ENCODE measurements around the gene CBX2.
A peak's percentile ranks its signal among the peaks of the same experiment; 100 is the strongest.

Gene CBX2

DNA sequence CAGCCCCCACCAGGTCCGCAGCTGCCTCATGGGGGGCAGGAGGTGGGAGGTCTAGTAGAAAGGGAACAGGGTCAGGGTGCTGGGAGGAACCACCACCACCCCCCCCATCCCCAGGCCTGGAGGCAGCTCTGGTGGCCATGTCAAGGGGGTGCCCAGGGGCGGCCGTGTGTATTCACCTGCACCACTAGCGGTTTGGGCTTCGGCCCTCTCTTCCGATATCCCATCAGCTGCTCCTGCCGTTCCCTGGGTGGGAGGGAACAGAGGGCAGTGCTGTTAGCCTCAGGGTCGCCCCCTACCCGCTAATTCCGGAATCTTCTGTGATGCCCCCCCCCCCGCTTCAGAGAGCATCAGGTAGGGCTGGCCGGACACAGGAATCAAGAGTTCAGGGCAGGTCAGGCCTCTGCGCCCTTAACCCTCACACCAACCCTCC lies 57.5 kb downstream of the CBX2 start:
- Histone ChIP-seq H3K9me3 (ENCODE audit: low read length) (peaks cover 9% of the 10 kb centered on the region), H3K27me3 (ENCODE audit: insufficient read depth, low read length) (peaks cover 7% of the 10 kb centered on the region), H3K4me3 (ENCODE audit: low read length) (no peak overlapping the region), H3K36me3 (ENCODE audit: insufficient read depth, low read length) (peaks cover 36% of the 10 kb centered on the region), H2AFZ (ENCODE audit: low read depth, low read length) (no peak overlapping the region), H3K4me1 (ENCODE audit: insufficient read depth, low read length) (peaks cover 44% of the 10 kb centered on the region)

DNA sequence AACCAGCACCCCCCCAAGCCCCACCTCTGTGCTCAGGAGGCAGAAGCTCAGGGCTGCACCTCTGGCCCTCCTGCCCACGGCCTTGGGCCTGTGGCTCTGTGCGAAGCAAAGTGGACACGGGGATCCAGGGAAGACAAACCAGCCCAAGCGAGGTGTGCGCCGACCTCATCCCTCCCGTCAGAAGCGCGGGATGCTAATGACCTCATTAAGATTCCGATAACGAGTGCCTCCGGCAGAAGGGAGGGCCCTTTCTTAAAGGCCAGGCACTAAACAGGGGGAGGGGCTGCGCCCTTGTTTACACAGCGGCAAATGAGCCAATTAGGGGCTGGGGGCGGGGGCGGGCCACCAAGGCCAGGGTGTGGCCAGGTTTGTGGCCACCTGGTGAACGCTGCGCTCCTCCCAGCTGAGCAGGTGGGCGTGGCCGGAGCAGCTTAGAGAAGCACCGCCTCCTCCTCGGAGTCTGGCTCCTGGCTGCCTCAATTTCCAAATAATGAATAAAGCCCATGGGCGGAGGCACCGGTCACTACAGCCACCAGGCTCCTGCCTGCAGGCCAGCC lies 58.1 kb downstream of the CBX2 start:
- no peak overlapping the region for H3K4me3 ChIP-seq (ENCODE audit: low read length)
- H3K36me3 ChIP-seq (ENCODE audit: insufficient read depth, low read length), result peaks cover 36% of the 10 kb centered on the region
- H3K4me1 ChIP-seq (ENCODE audit: insufficient read depth, low read length), result peaks cover 43% of the 10 kb centered on the region
- no peak overlapping the region for H2AFZ ChIP-seq (ENCODE audit: low read depth, low read length)
- peaks cover 9% of the 10 kb centered on the region for H3K9me3 ChIP-seq (ENCODE audit: low read length)
- H3K27me3 ChIP-seq (ENCODE audit: insufficient read depth, low read length), result peaks cover 12% of the 10 kb centered on the region

GRCh38 chr17:79836510-79836971 lies 58.6 kb downstream of the CBX2 start:
- peaks cover 36% of the 10 kb centered on the region for H3K36me3 ChIP-seq (ENCODE audit: insufficient read depth, low read length)
- peaks cover 17% of the 10 kb centered on the region for H3K27me3 ChIP-seq (ENCODE audit: insufficient read depth, low read length)
- H3K4me1 ChIP-seq (ENCODE audit: insufficient read depth, low read length), result peaks cover 38% of the 10 kb centered on the region
- H2AFZ ChIP-seq (ENCODE audit: low read depth, low read length), result no peak overlapping the region
- H3K9me3 ChIP-seq (ENCODE audit: low read length), result peaks cover 9% of the 10 kb centered on the region
- no peak overlapping the region for H3K4me3 ChIP-seq (ENCODE audit: low read length)

DNA sequence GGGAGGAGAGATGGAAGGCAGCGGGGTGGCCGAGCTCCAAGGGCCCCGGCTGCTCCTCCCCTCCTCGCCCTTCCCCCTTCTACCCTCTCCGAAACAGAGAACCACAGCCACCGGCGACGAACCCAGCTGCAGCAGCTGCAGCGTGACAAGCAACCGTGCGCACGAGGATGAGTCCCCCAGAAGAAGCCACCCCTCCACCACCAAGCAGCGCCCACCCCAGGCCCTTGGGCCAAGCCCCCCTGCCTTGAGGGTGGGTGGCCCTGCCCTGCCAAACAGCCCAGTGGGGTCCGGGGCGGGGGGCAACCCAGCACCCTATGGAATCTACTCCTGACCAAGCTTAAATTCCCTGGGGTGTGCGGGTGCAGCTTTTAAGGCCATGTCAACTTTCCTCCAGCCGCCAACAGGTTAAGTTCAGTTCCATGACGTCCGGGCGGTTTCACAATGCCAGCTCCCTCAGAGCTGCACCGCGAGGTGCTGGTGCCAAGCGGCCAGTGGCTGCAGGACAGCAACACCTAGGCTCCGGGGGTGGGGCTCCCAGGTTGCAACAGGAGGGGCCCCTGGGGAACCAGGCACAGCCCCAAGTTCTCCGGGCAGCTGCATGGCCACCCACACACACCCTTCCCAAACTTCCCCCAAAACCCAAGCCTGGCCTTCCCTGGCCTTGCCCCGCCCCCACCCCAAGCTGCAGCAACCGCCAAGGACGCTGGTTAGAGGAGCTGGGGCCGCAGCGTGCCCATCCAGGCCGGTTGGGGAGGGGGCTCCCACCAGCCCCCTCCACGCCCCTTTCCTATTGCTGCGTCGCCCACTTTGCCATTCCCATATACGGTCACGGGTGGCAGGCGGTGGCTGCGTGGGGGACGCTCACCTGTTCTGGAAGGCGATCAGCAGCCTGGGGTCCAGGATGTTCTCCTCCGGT lies 59.3 kb downstream of the CBX2 start:
- Histone ChIP-seq H2AFZ (ENCODE audit: low read depth, low read length) (no peak overlapping the region), H3K27me3 (ENCODE audit: insufficient read depth, low read length) (peaks cover 24% of the 10 kb centered on the region), H3K36me3 (ENCODE audit: insufficient read depth, low read length) (peaks cover 36% of the 10 kb centered on the region), H3K4me3 (ENCODE audit: low read length) (peak overlapping the region; percentile 80), H3K4me1 (ENCODE audit: insufficient read depth, low read length) (peaks cover 31% of the 10 kb centered on the region), H3K9me3 (ENCODE audit: low read length) (peaks cover 9% of the 10 kb centered on the region)
